ENCODE measurements around the gene COMMD3. TPM values are rescaled to one million over a fixed set of nuclear protein-coding genes. Genes with fewer than 3 reads are reported as not detected.

Gene COMMD3
- total RNA-seq, 4 donors from 2014 or later: 7.4 to 39.5 (median 25.8) TPM

DNA sequence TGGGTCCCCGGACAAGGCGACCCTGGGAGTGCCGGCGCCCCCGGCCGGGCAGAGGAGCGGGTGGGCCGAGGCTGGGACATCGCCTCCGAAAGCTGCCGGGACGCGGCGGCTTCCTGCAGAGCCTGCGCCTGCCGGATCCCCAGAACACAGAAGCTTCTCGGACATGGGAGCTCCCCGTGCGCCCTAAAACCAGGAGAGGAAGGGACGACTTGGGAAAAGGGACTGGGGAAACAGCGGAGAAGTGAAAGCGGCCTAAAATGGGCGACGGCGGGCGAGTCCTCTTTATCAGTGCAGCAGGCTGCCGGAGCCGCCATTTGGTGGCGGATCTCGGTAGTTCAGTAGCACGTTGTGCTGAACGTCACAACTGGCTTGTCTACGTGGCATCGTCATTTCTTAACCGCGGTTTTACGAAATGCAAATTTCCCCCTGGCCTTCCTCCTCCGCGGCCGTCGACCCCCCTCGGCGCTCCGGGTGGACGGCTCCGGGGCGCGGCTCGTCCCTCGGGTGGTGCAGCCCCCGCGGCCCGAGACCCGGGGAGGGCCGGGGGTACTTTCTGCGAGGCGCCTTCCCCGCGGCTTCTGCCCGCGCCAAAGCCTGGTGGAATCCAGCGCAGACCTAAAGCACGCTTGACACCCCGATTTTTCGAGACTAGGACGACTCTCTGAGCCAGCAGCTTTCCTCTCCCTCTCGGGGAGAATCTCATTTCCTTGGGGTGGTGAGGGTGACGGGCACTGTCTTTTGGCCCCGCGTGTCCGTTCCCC is 19.2 kb downstream of the COMMD3 start:
- intact Hi-C loops (cut with DNase I; ENCODE audit: low total_unique reads): no loop called here
- H3K27me3 ChIP-seq: peaks cover 48 to 55% of the 10 kb centered on the region in 2 donors
- H3K36me3 ChIP-seq: no peaks in the 10 kb centered on the region
- H3K27ac ChIP-seq: no peak overlapping the region
- H3K9me3 ChIP-seq: no peaks in the 10 kb centered on the region
- H3K4me3 ChIP-seq: peak overlapping the region; percentile 13 to 29
- TF ChIP-seq, protein P1, sequence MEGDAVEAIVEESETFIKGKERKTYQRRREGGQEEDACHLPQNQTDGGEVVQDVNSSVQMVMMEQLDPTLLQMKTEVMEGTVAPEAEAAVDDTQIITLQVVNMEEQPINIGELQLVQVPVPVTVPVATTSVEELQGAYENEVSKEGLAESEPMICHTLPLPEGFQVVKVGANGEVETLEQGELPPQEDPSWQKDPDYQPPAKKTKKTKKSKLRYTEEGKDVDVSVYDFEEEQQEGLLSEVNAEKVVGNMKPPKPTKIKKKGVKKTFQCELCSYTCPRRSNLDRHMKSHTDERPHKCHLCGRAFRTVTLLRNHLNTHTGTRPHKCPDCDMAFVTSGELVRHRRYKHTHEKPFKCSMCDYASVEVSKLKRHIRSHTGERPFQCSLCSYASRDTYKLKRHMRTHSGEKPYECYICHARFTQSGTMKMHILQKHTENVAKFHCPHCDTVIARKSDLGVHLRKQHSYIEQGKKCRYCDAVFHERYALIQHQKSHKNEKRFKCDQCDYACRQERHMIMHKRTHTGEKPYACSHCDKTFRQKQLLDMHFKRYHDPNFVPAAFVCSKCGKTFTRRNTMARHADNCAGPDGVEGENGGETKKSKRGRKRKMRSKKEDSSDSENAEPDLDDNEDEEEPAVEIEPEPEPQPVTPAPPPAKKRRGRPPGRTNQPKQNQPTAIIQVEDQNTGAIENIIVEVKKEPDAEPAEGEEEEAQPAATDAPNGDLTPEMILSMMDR (IDR thresholded peaks at IDR 0.05): peak in 1 of 4 experiments; percentile 35
- TF ChIP-seq POLR2A (IDR thresholded peaks at IDR 0.05): no peak
- peaks cover 4 to 18% of the 10 kb centered on the region in 2 donors for H3K4me1 ChIP-seq
- DNase-seq: peak; percentile 31 to 35

DNA sequence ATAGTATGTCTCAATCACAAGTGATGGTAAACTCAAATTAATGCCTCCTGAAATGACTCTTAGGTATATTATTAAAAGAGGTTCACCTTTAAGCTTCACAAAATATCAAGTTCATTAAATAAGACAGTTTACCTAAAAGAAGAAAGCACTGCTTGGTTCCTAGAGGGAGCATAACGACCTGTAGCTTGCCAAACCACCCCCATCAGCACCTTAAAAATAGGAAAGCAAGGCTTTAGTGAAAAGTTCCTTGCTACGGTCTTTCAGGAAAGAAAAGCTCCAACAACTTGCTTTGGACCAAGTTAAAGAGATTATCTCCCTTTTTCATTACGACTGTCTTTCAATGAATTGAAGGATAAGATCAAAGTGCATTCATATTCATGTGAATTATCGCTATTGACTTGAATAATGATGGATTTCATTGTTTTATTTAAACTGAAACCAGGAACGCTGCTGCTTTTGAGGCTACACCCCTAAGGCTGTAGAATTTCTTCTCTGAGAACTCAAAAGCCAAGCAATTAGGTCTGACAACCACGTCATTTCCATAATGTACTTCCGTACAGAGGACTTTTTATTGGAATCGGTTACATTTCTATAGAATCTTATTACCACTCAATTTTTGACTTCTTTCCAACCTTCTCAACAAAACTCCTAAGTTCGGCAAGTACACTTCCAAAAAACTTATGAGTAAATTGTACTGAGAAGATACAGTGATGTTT is 22.2 kb downstream of the COMMD3 start:
- peaks cover 4 to 18% of the 10 kb centered on the region in 2 donors for H3K4me1 ChIP-seq
- no peak for DNase-seq
- H3K27ac ChIP-seq: no peak overlapping the region
- H3K4me3 ChIP-seq: no peak overlapping the region
- peaks cover 62 to 78% of the 10 kb centered on the region in 2 donors for H3K27me3 ChIP-seq
- intact Hi-C loops (cut with DNase I; ENCODE audit: low total_unique reads): no loop called here
- H3K9me3 ChIP-seq: no peaks in the 10 kb centered on the region
- TF ChIP-seq, protein P1 (IDR thresholded peaks at IDR 0.05): no peak
- no peak for TF ChIP-seq POLR2A (IDR thresholded peaks at IDR 0.05)
- no peaks in the 10 kb centered on the region for H3K36me3 ChIP-seq

DNA sequence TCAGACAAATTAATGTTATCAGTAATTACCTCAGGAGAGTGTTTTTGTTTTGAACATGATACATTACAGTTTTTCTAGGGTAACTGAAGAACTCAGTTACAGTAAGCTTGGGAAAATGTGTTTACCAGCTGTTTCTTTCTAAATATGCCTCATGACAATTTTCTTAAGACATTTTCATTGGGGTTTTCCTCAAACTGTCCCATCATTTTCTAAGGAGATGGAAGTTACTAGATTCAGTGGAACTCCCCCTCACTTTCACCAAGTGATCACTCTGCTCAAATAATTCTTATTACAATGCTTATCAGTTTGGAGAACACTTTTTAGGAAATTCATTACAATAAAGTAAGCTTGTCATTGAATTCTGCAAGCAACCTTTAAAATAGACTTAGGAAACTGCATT is 22.7 kb downstream of the COMMD3 start:
- intact Hi-C loops (cut with DNase I; ENCODE audit: low total_unique reads): no loop called here
- Histone ChIP-seq H3K27me3 (peaks cover 68 to 83% of the 10 kb centered on the region in 2 donors), H3K9me3 (no peaks in the 10 kb centered on the region), H3K36me3 (no peaks in the 10 kb centered on the region), H3K27ac (no peak overlapping the region), H3K4me3 (no peak overlapping the region), H3K4me1 (peaks cover 4 to 18% of the 10 kb centered on the region in 2 donors)
- no peak for TF ChIP-seq POLR2A (IDR thresholded peaks at IDR 0.05)
- TF ChIP-seq, protein P1 (IDR thresholded peaks at IDR 0.05): no peak
- DNase-seq: no peak

DNA sequence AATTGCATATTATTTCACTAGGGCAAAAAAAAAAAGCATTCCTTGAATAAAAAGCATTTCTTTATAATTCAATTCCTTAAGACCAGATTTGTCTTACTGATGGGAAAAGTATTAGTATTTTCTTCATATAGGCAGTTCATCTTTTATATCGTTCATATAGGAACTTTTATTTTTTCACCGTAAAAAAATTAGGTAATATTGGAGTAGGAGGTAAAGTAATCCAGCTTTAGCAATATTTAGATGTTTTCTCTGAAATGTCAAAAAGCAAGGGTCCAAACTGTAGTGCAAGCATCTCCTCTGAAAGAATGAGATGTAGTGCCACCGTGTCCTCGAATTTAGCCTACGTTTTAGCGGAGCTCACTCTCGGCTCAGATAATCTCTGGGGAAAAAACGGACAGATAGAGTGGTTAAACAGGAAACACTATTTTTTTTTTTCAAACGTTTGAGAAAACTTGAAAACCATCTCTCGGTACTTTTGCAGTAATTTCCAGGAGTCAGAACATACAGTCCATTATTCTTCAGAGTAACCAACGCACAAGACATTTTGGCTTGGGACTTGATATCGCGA is 23.7 kb downstream of the COMMD3 start:
- intact Hi-C loops (cut with DNase I; ENCODE audit: low total_unique reads): no loop called here
- no peak for DNase-seq
- TF ChIP-seq POLR2A (IDR thresholded peaks at IDR 0.05): no peak
- TF ChIP-seq, protein P1 (IDR thresholded peaks at IDR 0.05): no peak
- Histone ChIP-seq H3K27ac (peak overlapping the region; percentile 83 to 97), H3K9me3 (no peaks in the 10 kb centered on the region), H3K27me3 (peaks cover 72 to 83% of the 10 kb centered on the region in 2 donors), H3K4me1 (peaks cover 4 to 15% of the 10 kb centered on the region in 2 donors), H3K4me3 (peak overlapping the region; percentile 54 to 94), H3K36me3 (no peaks in the 10 kb centered on the region)

Data from uterus (tissue), 4 donors.